HG03025 (cell line): ENCODE results near the gene TMEM208.

ENCODE experiments used
- ATAC-seq: cut with Tn5 transposase; IDR thresholded peaks from one replicate; pipeline ENCODE4 v1.9.1; 2021; ENCODE audit warnings: mild to moderate bottlenecking, moderate library complexity; ENCODE audit not compliant: unreplicated experiment, low FRiP score

Gene TMEM208

GRCh38 chr16:67234180-67234597, 7.3 kb downstream of the TMEM208 start:
- no peak for ATAC-seq

- ATAC-seq, result no peak
These were observed 9.1 kb downstream of the TMEM208 start for GRCh38 chr16:67235816-67236562.

- ATAC-seq, result no peak
These were observed 9.8 kb downstream of the TMEM208 start for GRCh38 chr16:67236563-67237395.

- no peak for ATAC-seq
These were observed 10.7 kb downstream of the TMEM208 start for GRCh38 chr16:67237396-67238277.

GRCh38 chr16:67238278-67238575, 11.3 kb downstream of the TMEM208 start:
- ATAC-seq, result no peak

- no peak for ATAC-seq
These were observed 12.0 kb downstream of the TMEM208 start for GRCh38 chr16:67238806-67239470.

GRCh38 chr16:67240506-67240905, 13.6 kb downstream of the TMEM208 start:
- ATAC-seq, result no peak

- ATAC-seq, result no peak
These were observed 14.3 kb downstream of the TMEM208 start for GRCh38 chr16:67241008-67241900.

GRCh38 chr16:67242138-67242730, 15.3 kb downstream of the TMEM208 start:
- no peak for ATAC-seq

GRCh38 chr16:67243481-67243880, 16.6 kb downstream of the TMEM208 start:
- no peak for ATAC-seq

GRCh38 chr16:67244387-67245185, 17.7 kb downstream of the TMEM208 start:
- ATAC-seq, result peak; percentile 29

GRCh38 chr16:67245186-67245585, 18.3 kb downstream of the TMEM208 start:
- no peak for ATAC-seq

GRCh38 chr16:67245674-67246080, 18.7 kb downstream of the TMEM208 start:
- ATAC-seq, result no peak

- no peak for ATAC-seq
These were observed 19.3 kb downstream of the TMEM208 start for GRCh38 chr16:67246081-67246755.

GRCh38 chr16:67246756-67247191, 19.8 kb downstream of the TMEM208 start:
- ATAC-seq, result no peak

GRCh38 chr16:67247192-67248072, 20.5 kb downstream of the TMEM208 start, which contains the start of gene FHOD1:
FHOD1 (minus strand) TSS chr16:67247481; CDS start chr16:67247410, 71 bp downstream.
- ATAC-seq, result peak; percentile 43

- no peak for ATAC-seq
These were observed 21.1 kb downstream of the TMEM208 start for GRCh38 chr16:67248073-67248400.
